Right lobe of liver (tissue), 6 donors: ENCODE data around the gene SEC24D. TPM values are rescaled to one million over a fixed set of nuclear protein-coding genes. Genes with fewer than 3 reads are reported as not detected.
"Not testable (repeated sequence)": the region's sequence is repeated elsewhere in the genome, so short reads cannot be mapped to it uniquely, and the experiment has no call there.

Experiments
- ATAC-seq, 4 donors: fragments of 200-7000 bp; cut with Tn5 transposase; one replicate each; pipeline ENCODE4 v1.9.1; 2020; ENCODE audit warnings: mild to moderate bottlenecking in 4 of 4, moderate library complexity in 4 of 4
- DNase-seq, 3 donors: peaks; one replicate each; pipeline ENCODE4 v3.0.0-alpha.2; 2020
- H3K27ac ChIP-seq, 3 donors: fragments of 200-600 bp; one replicate each; pipeline ENCODE4 v1.8.0; 2022
- H3K27me3 ChIP-seq, 2 donors: fragments of 200-600 bp; one replicate each; pipeline ENCODE4 v1.8.0; 2022
- H3K36me3 ChIP-seq, 4 donors: fragments of 200-600 bp; sonication (generic) in 1 of 4; one replicate each; pipeline versions ENCODE4 v1.5.1 to v1.8.0; 2017 to 2022; ENCODE audit warnings: control low read depth in 1 of 4
- H3K4me1 ChIP-seq, 4 donors: fragments of 200-600 bp; sonication (generic) in 1 of 4; one replicate each; pipeline versions ENCODE4 v1.5.1 to v1.8.0; 2017 to 2022; ENCODE audit warnings: control low read depth in 1 of 4
- H3K4me3 ChIP-seq, 3 donors: fragments of 200-600 bp; one replicate each; pipeline ENCODE4 v1.8.0; 2022
- H3K9me3 ChIP-seq, 4 donors: fragments of 200-600 bp; sonication (generic) in 1 of 4; one replicate each; pipeline versions ENCODE4 v1.5.1 to v1.8.0; 2017 to 2022; ENCODE audit warnings: control low read depth in 1 of 4
- POLR2A ChIP-seq: fragments of 450-650 bp; IDR thresholded peaks from one replicate; pipeline ENCODE4 v1.6.1; 2017; ENCODE audit warnings: antibody characterized with exemption, mild to moderate bottlenecking
- WGBS: methylation state at CpG from one replicate; pipeline ENCODE4 v1.1.6; 2018; ENCODE audit warnings: low coverage, low lambda C conversion rate; ENCODE audit not compliant: insufficient coverage; ENCODE audit errors: missing lambda C conversion rate; 5-methylcytosine and 5-hydroxymethylcytosine counted together
- intact Hi-C, 2 donors: fragments of 100-400 bp; cut with DNase I; formaldehyde crosslinking; loops; one replicate each; pipeline versions ENCODE4 v1.11.2 to v1.14.1; 2022
- total RNA-seq, 6 experiments: library from RNA; depleted of rRNA in 2 of 6; stranded (reverse); fragments of >200 nt in 2 of 6; fragmentation: NEBNext Ultra II Directional in 3 of 6; extraction: Animal tissue kit (Norgen Biotek cat#: 25700) in 3 of 6; gene quantifications; one replicate each; pipeline versions ENCODE4 v1.1.0 to v1.2.4, GENCODE V29; 2016 to 2023
- TF ChIP-seq, protein P1 (sequence below), 4 donors: fragments of 200-600 bp in 3 of 4; fragments of 450-650 bp in 1 of 4; IDR thresholded peaks; one replicate each; pipeline versions ENCODE4 v1.5.1 to v1.8.0; 2016 to 2022; ENCODE audit warnings: antibody characterized with exemption in 4 of 4, mild to moderate bottlenecking in 2 of 4
- donor health status: DM: no; HTN: yes; CAD: no.
- donor health status: DM: no; HTN: no; CAD: no.
- donor health status: DM: no; HTN: no; CAD: no.
- donor health status: DM: no; HTN: yes; CAD: no.
- donor health status: DM: no; HTN: yes; CAD: no.

SEC24D gene
- total RNA-seq, 6 experiments from 2014 or later, result 52.2 to 80.1 (median 69.2) TPM

DNA sequence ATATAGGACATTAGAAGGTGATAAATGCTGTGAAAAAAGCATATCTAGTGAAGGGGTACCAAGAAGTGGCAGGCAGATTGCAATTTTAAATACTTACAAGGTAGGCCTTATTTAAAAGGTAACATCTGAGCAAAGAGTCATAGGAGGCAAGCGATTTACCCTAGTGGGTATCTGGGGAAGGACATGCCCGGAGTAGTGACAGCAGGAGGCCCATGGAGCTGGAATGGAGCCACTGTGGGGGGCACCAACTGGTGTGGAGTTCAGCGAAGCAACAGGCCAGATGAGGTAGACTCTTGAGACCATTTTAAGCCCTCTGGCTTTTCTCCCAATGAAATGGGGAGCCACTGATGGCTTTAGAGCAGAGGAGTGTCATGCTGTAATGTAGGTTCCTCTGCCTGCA lies 37.3 kb downstream of the SEC24D start:
- DNase-seq (no peak), ATAC-seq (no peak)
- no peaks in the 10 kb centered on the region for H3K27me3 ChIP-seq
- intact Hi-C loops, result no loop called here
- peaks cover 14 to 58% (median 33%) of the 10 kb centered on the region in 4 donors for H3K36me3 ChIP-seq
- H3K27ac ChIP-seq, result no peak overlapping the region
- WGBS, result no CpG with 5 or more reads among the region's 3 CpGs
- TF ChIP-seq POLR2A, result no peak
- TF ChIP-seq, protein P1, sequence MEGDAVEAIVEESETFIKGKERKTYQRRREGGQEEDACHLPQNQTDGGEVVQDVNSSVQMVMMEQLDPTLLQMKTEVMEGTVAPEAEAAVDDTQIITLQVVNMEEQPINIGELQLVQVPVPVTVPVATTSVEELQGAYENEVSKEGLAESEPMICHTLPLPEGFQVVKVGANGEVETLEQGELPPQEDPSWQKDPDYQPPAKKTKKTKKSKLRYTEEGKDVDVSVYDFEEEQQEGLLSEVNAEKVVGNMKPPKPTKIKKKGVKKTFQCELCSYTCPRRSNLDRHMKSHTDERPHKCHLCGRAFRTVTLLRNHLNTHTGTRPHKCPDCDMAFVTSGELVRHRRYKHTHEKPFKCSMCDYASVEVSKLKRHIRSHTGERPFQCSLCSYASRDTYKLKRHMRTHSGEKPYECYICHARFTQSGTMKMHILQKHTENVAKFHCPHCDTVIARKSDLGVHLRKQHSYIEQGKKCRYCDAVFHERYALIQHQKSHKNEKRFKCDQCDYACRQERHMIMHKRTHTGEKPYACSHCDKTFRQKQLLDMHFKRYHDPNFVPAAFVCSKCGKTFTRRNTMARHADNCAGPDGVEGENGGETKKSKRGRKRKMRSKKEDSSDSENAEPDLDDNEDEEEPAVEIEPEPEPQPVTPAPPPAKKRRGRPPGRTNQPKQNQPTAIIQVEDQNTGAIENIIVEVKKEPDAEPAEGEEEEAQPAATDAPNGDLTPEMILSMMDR (IDR thresholded peaks at IDR 0.05), result no peak
- peaks cover 0 to 13% (median 0%) of the 10 kb centered on the region in 4 donors for H3K4me1 ChIP-seq
- H3K4me3 ChIP-seq, result no peak overlapping the region
- H3K9me3 ChIP-seq, result no peaks in the 10 kb centered on the region

DNA sequence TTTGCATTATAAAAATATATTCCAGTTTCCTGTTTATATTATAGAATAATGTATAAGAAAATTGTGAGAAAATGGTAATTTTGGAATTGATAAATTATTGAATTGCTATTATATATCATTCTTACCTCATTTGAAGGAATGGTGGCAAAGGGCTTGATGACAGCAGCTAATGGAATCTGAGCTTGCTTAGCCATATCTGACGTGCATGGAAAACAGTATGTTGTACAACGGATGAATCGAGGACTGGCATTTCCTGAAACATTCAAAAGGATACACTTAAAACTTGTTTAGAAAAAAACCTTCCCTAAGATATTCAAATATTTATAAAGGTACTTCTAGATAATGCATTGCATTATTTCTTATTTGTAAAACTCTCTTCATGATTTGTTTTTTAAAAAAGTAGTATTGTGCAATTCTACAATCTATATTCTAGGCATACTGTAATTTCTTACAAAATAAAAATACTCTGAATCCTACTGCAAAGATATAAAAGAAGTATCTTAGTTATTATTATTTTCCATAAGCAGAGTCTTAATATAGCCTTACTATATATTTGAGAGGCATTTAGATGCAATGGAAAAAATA lies 38.3 kb downstream of the SEC24D start:
- ATAC-seq (no peak), DNase-seq (no peak)
- H3K36me3 ChIP-seq, result peaks cover 14 to 55% (median 33%) of the 10 kb centered on the region in 4 donors
- WGBS, result 71% methylated on average over 3 of the region's 3 CpGs
- H3K27ac ChIP-seq, result no peak overlapping the region
- peaks cover 0 to 13% (median 0%) of the 10 kb centered on the region in 4 donors for H3K4me1 ChIP-seq
- intact Hi-C loops, result no loop called here
- H3K9me3 ChIP-seq, result no peaks in the 10 kb centered on the region
- no peak overlapping the region for H3K4me3 ChIP-seq
- TF ChIP-seq POLR2A, result no peak
- TF ChIP-seq, protein P1 (IDR thresholded peaks at IDR 0.05), result no peak
- H3K27me3 ChIP-seq, result no peaks in the 10 kb centered on the region

- DNase-seq, intact Hi-C loops, ATAC-seq, H3K27me3 ChIP-seq, H3K9me3 ChIP-seq, H3K4me3 ChIP-seq, H3K27ac ChIP-seq, H3K4me1 ChIP-seq: not testable (repeated sequence)
- H3K36me3 ChIP-seq, result peaks cover 9 to 25% (median 18%) of the 10 kb centered on the region in 4 donors
- 72% methylated on average over 15 of the region's 58 CpGs for WGBS
Observed at GRCh38 chr4:118791690-118792446, 44.1 kb downstream of the SEC24D start.

DNA sequence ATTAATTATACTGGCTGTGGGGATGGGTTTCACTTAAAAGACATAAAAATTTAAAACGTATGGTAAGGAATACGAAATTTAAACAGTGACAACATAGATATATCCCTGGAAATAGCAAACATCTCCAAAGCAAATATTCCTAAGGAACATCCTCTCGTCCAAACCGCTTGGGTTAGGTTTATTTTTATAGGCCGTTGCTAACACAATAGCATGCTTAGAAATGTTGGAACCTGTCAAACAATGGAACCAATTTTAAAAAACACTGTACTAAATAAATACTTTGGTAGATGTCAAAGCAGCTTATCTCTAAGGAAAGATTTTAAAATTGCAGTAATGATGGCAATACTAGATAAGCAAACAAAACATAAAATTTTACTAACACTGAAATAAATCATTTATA lies 45.4 kb downstream of the SEC24D start:
- ATAC-seq (no peak), DNase-seq (no peak)
- Histone ChIP-seq H3K27ac (no peak overlapping the region), H3K36me3 (peaks cover 0 to 12% (median 4%) of the 10 kb centered on the region in 4 donors), H3K9me3 (no peaks in the 10 kb centered on the region), H3K4me3 (no peak overlapping the region), H3K4me1 (no peaks in the 10 kb centered on the region), H3K27me3 (no peaks in the 10 kb centered on the region)
- intact Hi-C loops, result no loop called here
- 88% methylated on average over 5 of the region's 5 CpGs for WGBS
- TF ChIP-seq POLR2A, result no peak
- TF ChIP-seq, protein P1 (IDR thresholded peaks at IDR 0.05), result no peak

- intact Hi-C loops, result no loop called here
- H3K4me1 ChIP-seq, result no peaks in the 10 kb centered on the region
- ATAC-seq, result no peak
- no peaks in the 10 kb centered on the region for H3K9me3 ChIP-seq
- H3K27me3 ChIP-seq, result no peaks in the 10 kb centered on the region
- no peak overlapping the region for H3K27ac ChIP-seq
- no peak for DNase-seq
- no peak for TF ChIP-seq POLR2A
- TF ChIP-seq, protein P1 (IDR thresholded peaks at IDR 0.05), result no peak
- H3K4me3 ChIP-seq, result no peak overlapping the region
- peaks cover 0 to 8% (median 3%) of the 10 kb centered on the region in 4 donors for H3K36me3 ChIP-seq
Observed at GRCh38 chr4:118788911-118789310, 47.0 kb downstream of the SEC24D start.
